ENCODE measurements around the gene TARM1.

- TF ChIP-seq CTCF (conservative IDR thresholded peaks at IDR 0.05; ENCODE audit: low read depth in 2 of 2) (no peak), EZH2 (IDR thresholded peaks at IDR 0.05; ENCODE audit: low read depth, unreplicated experiment) (no peak), CREB1 (CRISPR knock-in tag; IDR thresholded peaks at IDR 0.05; ENCODE audit: low read depth) (no peak), NANOG (IDR thresholded peaks at IDR 0.05; ENCODE audit: borderline replicate concordance) (no peak), JUNB (IDR thresholded peaks at IDR 0.05; ENCODE audit: unreplicated experiment) (no peak), REST (IDR thresholded peaks at IDR 0.05; ENCODE audit: unreplicated experiment) (no peak)
Measured at GRCh38 chr19:54108496-54108895, 27.3 kb upstream of the TARM1 start.

All from GM23338 (cell line).